Hepatocyte (in vitro differentiated cells): ENCODE measurements around the gene PID1.
"Not testable (repeated sequence)": the region's sequence is repeated elsewhere in the genome, so short reads cannot be mapped to it uniquely, and the experiment has no call there.

Experiments
- EZH2 ChIP-seq: fragments of 200-600 bp; sonication (generic); IDR thresholded peaks from 2 replicates; pipeline ENCODE4 v1.6.1; 2016; ENCODE audit warnings: antibody characterized with exemption, mild to moderate bottlenecking, borderline replicate concordance
- TF ChIP-seq, protein P1 (sequence below): fragments of 200-600 bp; sonication (generic); IDR thresholded peaks from 2 replicates; pipeline ENCODE4 v1.5.1; 2016; ENCODE audit warnings: antibody characterized with exemption, mild to moderate bottlenecking; ENCODE audit not compliant: poor library complexity

DNA sequence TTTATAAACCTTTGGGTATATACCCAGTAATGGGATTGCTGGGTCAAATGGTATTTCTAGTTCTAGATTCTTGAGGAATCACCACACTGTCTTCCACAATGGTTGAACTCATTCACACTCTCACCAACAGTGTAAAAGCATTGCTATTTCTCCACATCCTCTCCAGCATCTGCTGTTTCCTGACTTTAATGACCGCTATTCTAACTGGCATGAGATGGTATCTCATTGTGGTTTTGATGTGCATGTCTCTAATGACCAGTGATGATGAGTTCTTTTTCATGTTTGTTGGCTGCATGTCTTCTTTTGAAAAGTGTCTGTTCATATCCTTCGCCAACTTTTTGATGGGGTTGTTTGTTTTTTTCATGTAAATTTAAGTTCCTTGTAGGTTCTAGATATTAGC is 194.2 kb downstream of the PID1 start:
- TF ChIP-seq, protein P1, sequence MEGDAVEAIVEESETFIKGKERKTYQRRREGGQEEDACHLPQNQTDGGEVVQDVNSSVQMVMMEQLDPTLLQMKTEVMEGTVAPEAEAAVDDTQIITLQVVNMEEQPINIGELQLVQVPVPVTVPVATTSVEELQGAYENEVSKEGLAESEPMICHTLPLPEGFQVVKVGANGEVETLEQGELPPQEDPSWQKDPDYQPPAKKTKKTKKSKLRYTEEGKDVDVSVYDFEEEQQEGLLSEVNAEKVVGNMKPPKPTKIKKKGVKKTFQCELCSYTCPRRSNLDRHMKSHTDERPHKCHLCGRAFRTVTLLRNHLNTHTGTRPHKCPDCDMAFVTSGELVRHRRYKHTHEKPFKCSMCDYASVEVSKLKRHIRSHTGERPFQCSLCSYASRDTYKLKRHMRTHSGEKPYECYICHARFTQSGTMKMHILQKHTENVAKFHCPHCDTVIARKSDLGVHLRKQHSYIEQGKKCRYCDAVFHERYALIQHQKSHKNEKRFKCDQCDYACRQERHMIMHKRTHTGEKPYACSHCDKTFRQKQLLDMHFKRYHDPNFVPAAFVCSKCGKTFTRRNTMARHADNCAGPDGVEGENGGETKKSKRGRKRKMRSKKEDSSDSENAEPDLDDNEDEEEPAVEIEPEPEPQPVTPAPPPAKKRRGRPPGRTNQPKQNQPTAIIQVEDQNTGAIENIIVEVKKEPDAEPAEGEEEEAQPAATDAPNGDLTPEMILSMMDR: not testable (repeated sequence)
- not testable (repeated sequence) for TF ChIP-seq EZH2
